GM23338 (cell line): Measurements from ENCODE around the gene NARS2. TPM values are rescaled to one million over a fixed set of nuclear protein-coding genes. Genes with fewer than 3 reads are reported as not detected.

ENCODE experiments used
- ATAC-seq: fragments of 200-7000 bp; cut with Tn5 transposase; 3 replicates; pipeline ENCODE4 v1.9.1; 2020
- DNase-seq: peaks from one replicate; pipeline ENCODE4 v3.0.0-alpha.2; 2015; ENCODE audit warnings: low spot score
- H2AFZ ChIP-seq: fragments of 200-600 bp; sonication (generic); 2 replicates; pipeline ENCODE4 v1.8.0; 2016; ENCODE audit warnings: antibody characterized with exemption, mild to moderate bottlenecking, moderate library complexity
- H3F3A ChIP-seq: fragments of 200-600 bp; sonication (generic); replicated peaks from 2 replicates; pipeline ENCODE4 v1.8.0; 2017; ENCODE audit warnings: antibody characterized with exemption, mixed run types, low read depth
- H3K27ac ChIP-seq: fragments of 200-600 bp; sonication (generic); 2 replicates; pipeline ENCODE4 v1.6.1; 2016; ENCODE audit warnings: low read depth
- H3K27me3 ChIP-seq: fragments of 200-600 bp; sonication (generic); 2 replicates; pipeline ENCODE4 v1.8.0; 2016; ENCODE audit warnings: mild to moderate bottlenecking, mixed run types, moderate library complexity; ENCODE audit not compliant: insufficient read depth
- H3K36me3 ChIP-seq: fragments of 200-600 bp; sonication (generic); 2 replicates; pipeline ENCODE4 v1.8.0; 2016; ENCODE audit warnings: mild to moderate bottlenecking; ENCODE audit not compliant: insufficient read depth
- H3K4me1 ChIP-seq: fragments of 200-600 bp; sonication (generic); 2 replicates; pipeline ENCODE4 v1.8.0; 2016; ENCODE audit warnings: mild to moderate bottlenecking, moderate library complexity; ENCODE audit not compliant: insufficient read depth
- H3K4me2 ChIP-seq: fragments of 200-600 bp; sonication (generic); 2 replicates; pipeline ENCODE4 v1.7.1; 2017; ENCODE audit warnings: mixed run types
- H3K4me3 ChIP-seq: fragments of 200-600 bp; sonication (generic); 2 replicates; pipeline ENCODE4 v1.6.1; 2016; ENCODE audit warnings: mixed run types
- H3K79me2 ChIP-seq: fragments of 200-600 bp; sonication (generic); replicated peaks from 2 replicates; pipeline ENCODE4 v1.8.0; 2017; ENCODE audit warnings: mild to moderate bottlenecking; ENCODE audit not compliant: insufficient read depth
- H3K9me2 ChIP-seq: fragments of 200-600 bp; sonication (generic); 2 replicates; pipeline ENCODE4 v1.8.0; 2017; ENCODE audit not compliant: insufficient read depth
- H4K20me1 ChIP-seq: fragments of 200-600 bp; sonication (generic); replicated peaks from 2 replicates; pipeline ENCODE4 v1.8.0; 2017; ENCODE audit warnings: mild to moderate bottlenecking; ENCODE audit not compliant: insufficient read depth
- H3K27ac Mint-ChIP-seq: 2 replicates; pipeline ENCODE4 v1.8.0; 2020; ENCODE audit warnings: inconsistent platforms, mild to moderate bottlenecking, moderate library complexity, mixed read lengths
- H3K27me3 Mint-ChIP-seq: 3 replicates; pipeline ENCODE4 v1.8.0; 2022; ENCODE audit warnings: low read depth, mild to moderate bottlenecking, moderate library complexity, mixed read lengths, inconsistent platforms; ENCODE audit not compliant: insufficient read depth, poor library complexity
- H3K36me3 Mint-ChIP-seq: 3 replicates; pipeline ENCODE4 v1.8.0; 2021; ENCODE audit warnings: low read depth, mild to moderate bottlenecking, inconsistent platforms, moderate library complexity, mixed read lengths
- H3K4me1 Mint-ChIP-seq: 3 replicates; pipeline ENCODE4 v1.8.0; 2020; ENCODE audit warnings: mild to moderate bottlenecking, inconsistent platforms, mixed read lengths
- H3K4me3 Mint-ChIP-seq: 3 replicates; pipeline ENCODE4 v1.8.0; 2021; ENCODE audit warnings: moderate library complexity, mild to moderate bottlenecking, inconsistent platforms, mixed read lengths
- H3K9me3 Mint-ChIP-seq: 3 replicates; pipeline ENCODE4 v1.8.0; 2020; ENCODE audit warnings: moderate library complexity, mild to moderate bottlenecking, inconsistent platforms, mixed read lengths
- CREB1 ChIP-seq: fragments of 250-450 bp; sonication (Bioruptor Pico); IDR thresholded peaks from 2 replicates; pipeline ENCODE4 v1.5.0; 2020; ENCODE audit warnings: low read depth, mild to moderate bottlenecking, moderate library complexity
- EZH2 ChIP-seq: fragments of 200-600 bp; sonication (generic); IDR thresholded peaks from one replicate; pipeline ENCODE4 v1.8.0; 2017; ENCODE audit warnings: antibody characterized with exemption, mild to moderate bottlenecking, low read depth; ENCODE audit not compliant: unreplicated experiment
- EZH2phosphoT487 ChIP-seq: fragments of 200-600 bp; sonication (generic); IDR thresholded peaks from one replicate; pipeline ENCODE4 v1.8.1; 2018; ENCODE audit warnings: antibody characterized with exemption; ENCODE audit not compliant: unreplicated experiment
- JUNB ChIP-seq: IDR thresholded peaks from one replicate; pipeline ENCODE4 v1.6.1; 2016; ENCODE audit warnings: antibody characterized with exemption; ENCODE audit not compliant: unreplicated experiment
- NANOG ChIP-seq: IDR thresholded peaks from 2 replicates; pipeline ENCODE4 v1.6.1; 2016; ENCODE audit warnings: antibody characterized with exemption, borderline replicate concordance
- POLR2AphosphoS5 ChIP-seq: IDR thresholded peaks from 2 replicates; pipeline ENCODE4 v1.6.1; 2016; ENCODE audit warnings: antibody characterized with exemption, low read depth
- STAT1 ChIP-seq: IDR thresholded peaks from one replicate; pipeline ENCODE4 v1.6.1; 2016; ENCODE audit warnings: antibody characterized with exemption; ENCODE audit not compliant: unreplicated experiment
- ZNF114 ChIP-seq: fragments of 250-450 bp; sonication (Bioruptor Pico); IDR thresholded peaks from 2 replicates; pipeline ENCODE4 v1.5.0; 2020; ENCODE audit warnings: mild to moderate bottlenecking, moderate library complexity
- ZNF331 ChIP-seq: fragments of 250-450 bp; sonication (Bioruptor Pico); IDR thresholded peaks from 2 replicates; pipeline ENCODE4 v1.5.0; 2020; ENCODE audit warnings: low read depth, mild to moderate bottlenecking, moderate library complexity
- polyA plus RNA-seq: library from polyadenylated mRNA; unstranded; fragments of >200 nt; fragmentation: Nextera tagmentation; extraction: Ambion mirVana; gene quantifications from 2 replicates; pipeline ENCODE4 v1.2.1, GENCODE V29; 2016
- total RNA-seq: library from RNA; depleted of rRNA; stranded (reverse); fragments of >200 nt; shearing (Covaris generic); gene quantifications from 2 replicates; pipeline ENCODE4 v1.2.3, GENCODE V29; 2014
- TF ChIP-seq, protein P1 (sequence below): fragments of 250-450 bp; sonication (Bioruptor Pico); IDR thresholded peaks from 2 replicates; pipeline ENCODE4 v1.5.0; 2020; ENCODE audit warnings: mild to moderate bottlenecking, moderate library complexity
- TF ChIP-seq, protein P2 (sequence below): IDR thresholded peaks from 2 replicates; pipeline ENCODE4 v1.6.1; 2016; ENCODE audit warnings: antibody characterized with exemption
- TF ChIP-seq, protein P3 (sequence below): IDR thresholded peaks from one replicate; pipeline ENCODE4 v1.6.1; 2018; ENCODE audit warnings: antibody characterized with exemption; ENCODE audit not compliant: unreplicated experiment
- TF ChIP-seq, protein P4 (sequence below), 2 experiments: fragments of 200-600 bp in 1 of 2; sonication (generic) in 1 of 2; conservative IDR thresholded peaks; 2 replicates each; pipeline versions ENCODE4 v1.5.1 to v1.6.1; 2016 to 2017; ENCODE audit warnings: antibody characterized with exemption in 2 of 2, low read depth in 2 of 2, mild to moderate bottlenecking in 2 of 2, moderate library complexity in 1 of 2

Gene NARS2
- total and polyA plus RNA-seq, 2 experiments from 2014 or later: 45.7 to 62.0 TPM

DNA sequence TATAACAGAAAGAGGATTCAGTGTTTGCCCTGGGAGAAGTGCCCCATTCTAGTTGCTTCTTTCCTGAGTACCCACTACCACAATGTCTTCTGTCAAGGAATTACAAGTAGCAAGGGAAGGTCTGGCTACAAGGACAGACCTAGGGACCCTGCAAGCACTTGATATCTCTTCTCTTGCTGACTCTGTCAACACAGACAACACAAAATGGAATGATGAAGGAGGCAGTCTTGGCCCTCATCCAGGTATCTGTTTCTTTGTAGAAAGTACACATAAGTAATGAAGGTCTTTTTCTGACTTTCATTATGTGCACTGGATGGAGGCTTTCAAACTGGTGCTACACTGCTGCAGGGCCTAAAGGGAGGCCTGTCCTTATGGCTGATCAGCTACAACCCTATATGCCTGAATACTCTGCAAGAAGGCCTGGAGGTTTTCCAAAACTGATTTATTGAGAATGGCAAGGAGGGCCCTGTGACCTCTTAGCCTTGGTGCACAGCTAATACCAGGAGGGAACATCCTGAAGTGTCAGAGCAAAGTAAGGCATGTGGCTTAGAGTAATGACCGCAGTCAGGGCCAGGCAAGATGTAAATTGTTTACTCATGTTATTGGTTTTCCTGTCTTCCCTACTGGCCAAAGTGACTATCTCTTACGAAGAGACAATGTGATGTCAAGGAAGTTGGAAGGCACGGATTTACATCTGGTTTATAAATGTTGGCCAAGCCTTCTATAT is 188.3 kb downstream of the NARS2 start:
- H3K4me2 ChIP-seq: no peak overlapping the region
- H4K20me1 ChIP-seq: no peaks in the 10 kb centered on the region
- TF ChIP-seq CREB1 (CRISPR knock-in tag) (no peak), ZNF114 (CRISPR knock-in tag) (no peak), ZNF331 (CRISPR knock-in tag) (no peak), POLR2AphosphoS5 (no peak), EZH2 (no peak), STAT1 (no peak), NANOG (no peak), JUNB (no peak), EZH2phosphoT487 (no peak)
- TF ChIP-seq, protein P1, sequence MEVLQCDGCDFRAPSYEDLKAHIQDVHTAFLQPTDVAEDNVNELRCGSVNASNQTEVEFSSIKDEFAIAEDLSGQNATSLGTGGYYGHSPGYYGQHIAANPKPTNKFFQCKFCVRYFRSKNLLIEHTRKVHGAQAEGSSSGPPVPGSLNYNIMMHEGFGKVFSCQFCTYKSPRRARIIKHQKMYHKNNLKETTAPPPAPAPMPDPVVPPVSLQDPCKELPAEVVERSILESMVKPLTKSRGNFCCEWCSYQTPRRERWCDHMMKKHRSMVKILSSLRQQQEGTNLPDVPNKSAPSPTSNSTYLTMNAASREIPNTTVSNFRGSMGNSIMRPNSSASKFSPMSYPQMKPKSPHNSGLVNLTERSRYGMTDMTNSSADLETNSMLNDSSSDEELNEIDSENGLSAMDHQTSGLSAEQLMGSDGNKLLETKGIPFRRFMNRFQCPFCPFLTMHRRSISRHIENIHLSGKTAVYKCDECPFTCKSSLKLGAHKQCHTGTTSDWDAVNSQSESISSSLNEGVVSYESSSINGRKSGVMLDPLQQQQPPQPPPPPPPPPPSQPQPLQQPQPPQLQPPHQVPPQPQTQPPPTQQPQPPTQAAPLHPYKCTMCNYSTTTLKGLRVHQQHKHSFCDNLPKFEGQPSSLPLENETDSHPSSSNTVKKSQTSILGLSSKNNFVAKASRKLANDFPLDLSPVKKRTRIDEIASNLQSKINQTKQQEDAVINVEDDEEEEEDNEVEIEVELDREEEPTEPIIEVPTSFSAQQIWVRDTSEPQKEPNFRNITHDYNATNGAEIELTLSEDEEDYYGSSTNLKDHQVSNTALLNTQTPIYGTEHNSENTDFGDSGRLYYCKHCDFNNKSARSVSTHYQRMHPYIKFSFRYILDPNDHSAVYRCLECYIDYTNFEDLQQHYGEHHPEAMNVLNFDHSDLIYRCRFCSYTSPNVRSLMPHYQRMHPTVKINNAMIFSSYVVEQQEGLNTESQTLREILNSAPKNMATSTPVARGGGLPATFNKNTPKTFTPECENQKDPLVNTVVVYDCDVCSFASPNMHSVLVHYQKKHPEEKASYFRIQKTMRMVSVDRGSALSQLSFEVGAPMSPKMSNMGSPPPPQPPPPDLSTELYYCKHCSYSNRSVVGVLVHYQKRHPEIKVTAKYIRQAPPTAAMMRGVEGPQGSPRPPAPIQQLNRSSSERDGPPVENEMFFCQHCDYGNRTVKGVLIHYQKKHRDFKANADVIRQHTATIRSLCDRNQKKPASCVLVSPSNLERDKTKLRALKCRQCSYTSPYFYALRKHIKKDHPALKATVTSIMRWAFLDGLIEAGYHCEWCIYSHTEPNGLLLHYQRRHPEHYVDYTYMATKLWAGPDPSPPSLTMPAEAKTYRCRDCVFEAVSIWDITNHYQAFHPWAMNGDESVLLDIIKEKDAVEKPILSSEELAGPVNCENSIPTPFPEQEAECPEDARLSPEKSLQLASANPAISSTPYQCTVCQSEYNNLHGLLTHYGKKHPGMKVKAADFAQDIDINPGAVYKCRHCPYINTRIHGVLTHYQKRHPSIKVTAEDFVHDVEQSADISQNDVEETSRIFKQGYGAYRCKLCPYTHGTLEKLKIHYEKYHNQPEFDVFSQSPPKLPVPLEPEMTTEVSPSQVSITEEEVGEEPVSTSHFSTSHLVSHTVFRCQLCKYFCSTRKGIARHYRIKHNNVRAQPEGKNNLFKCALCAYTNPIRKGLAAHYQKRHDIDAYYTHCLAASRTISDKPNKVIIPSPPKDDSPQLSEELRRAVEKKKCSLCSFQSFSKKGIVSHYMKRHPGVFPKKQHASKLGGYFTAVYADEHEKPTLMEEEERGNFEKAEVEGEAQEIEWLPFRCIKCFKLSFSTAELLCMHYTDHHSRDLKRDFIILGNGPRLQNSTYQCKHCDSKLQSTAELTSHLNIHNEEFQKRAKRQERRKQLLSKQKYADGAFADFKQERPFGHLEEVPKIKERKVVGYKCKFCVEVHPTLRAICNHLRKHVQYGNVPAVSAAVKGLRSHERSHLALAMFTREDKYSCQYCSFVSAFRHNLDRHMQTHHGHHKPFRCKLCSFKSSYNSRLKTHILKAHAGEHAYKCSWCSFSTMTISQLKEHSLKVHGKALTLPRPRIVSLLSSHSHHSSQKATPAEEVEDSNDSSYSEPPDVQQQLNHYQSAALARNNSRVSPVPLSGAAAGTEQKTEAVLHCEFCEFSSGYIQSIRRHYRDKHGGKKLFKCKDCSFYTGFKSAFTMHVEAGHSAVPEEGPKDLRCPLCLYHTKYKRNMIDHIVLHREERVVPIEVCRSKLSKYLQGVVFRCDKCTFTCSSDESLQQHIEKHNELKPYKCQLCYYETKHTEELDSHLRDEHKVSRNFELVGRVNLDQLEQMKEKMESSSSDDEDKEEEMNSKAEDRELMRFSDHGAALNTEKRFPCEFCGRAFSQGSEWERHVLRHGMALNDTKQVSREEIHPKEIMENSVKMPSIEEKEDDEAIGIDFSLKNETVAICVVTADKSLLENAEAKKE (CRISPR knock-in tag): no peak
- TF ChIP-seq, protein P2, sequence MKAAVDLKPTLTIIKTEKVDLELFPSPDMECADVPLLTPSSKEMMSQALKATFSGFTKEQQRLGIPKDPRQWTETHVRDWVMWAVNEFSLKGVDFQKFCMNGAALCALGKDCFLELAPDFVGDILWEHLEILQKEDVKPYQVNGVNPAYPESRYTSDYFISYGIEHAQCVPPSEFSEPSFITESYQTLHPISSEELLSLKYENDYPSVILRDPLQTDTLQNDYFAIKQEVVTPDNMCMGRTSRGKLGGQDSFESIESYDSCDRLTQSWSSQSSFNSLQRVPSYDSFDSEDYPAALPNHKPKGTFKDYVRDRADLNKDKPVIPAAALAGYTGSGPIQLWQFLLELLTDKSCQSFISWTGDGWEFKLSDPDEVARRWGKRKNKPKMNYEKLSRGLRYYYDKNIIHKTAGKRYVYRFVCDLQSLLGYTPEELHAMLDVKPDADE: no peak
- TF ChIP-seq, protein P3, sequence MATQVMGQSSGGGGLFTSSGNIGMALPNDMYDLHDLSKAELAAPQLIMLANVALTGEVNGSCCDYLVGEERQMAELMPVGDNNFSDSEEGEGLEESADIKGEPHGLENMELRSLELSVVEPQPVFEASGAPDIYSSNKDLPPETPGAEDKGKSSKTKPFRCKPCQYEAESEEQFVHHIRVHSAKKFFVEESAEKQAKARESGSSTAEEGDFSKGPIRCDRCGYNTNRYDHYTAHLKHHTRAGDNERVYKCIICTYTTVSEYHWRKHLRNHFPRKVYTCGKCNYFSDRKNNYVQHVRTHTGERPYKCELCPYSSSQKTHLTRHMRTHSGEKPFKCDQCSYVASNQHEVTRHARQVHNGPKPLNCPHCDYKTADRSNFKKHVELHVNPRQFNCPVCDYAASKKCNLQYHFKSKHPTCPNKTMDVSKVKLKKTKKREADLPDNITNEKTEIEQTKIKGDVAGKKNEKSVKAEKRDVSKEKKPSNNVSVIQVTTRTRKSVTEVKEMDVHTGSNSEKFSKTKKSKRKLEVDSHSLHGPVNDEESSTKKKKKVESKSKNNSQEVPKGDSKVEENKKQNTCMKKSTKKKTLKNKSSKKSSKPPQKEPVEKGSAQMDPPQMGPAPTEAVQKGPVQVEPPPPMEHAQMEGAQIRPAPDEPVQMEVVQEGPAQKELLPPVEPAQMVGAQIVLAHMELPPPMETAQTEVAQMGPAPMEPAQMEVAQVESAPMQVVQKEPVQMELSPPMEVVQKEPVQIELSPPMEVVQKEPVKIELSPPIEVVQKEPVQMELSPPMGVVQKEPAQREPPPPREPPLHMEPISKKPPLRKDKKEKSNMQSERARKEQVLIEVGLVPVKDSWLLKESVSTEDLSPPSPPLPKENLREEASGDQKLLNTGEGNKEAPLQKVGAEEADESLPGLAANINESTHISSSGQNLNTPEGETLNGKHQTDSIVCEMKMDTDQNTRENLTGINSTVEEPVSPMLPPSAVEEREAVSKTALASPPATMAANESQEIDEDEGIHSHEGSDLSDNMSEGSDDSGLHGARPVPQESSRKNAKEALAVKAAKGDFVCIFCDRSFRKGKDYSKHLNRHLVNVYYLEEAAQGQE: no peak
- TF ChIP-seq, protein P4, sequence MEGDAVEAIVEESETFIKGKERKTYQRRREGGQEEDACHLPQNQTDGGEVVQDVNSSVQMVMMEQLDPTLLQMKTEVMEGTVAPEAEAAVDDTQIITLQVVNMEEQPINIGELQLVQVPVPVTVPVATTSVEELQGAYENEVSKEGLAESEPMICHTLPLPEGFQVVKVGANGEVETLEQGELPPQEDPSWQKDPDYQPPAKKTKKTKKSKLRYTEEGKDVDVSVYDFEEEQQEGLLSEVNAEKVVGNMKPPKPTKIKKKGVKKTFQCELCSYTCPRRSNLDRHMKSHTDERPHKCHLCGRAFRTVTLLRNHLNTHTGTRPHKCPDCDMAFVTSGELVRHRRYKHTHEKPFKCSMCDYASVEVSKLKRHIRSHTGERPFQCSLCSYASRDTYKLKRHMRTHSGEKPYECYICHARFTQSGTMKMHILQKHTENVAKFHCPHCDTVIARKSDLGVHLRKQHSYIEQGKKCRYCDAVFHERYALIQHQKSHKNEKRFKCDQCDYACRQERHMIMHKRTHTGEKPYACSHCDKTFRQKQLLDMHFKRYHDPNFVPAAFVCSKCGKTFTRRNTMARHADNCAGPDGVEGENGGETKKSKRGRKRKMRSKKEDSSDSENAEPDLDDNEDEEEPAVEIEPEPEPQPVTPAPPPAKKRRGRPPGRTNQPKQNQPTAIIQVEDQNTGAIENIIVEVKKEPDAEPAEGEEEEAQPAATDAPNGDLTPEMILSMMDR (conservative IDR thresholded peaks at IDR 0.05; ENCODE audit: low read depth in 2 of 2): no peak
- no peak for DNase-seq
- Mint-ChIP-seq H3K27ac (no peak overlapping the region), H3K36me3 (peaks cover 9% of the 10 kb centered on the region), H3K4me1 (peaks cover 5% of the 10 kb centered on the region; the same call in 2 of the 3 replicates), H3K9me3 (peaks cover 11% of the 10 kb centered on the region; the same call in 1 of the 3 replicates), H3K4me3 (no peak overlapping the region), H3K27me3 (no peaks in the 10 kb centered on the region)
- no peaks in the 10 kb centered on the region for H3K36me3 ChIP-seq
- H3K27me3 ChIP-seq: no peaks in the 10 kb centered on the region
- H3K4me1 ChIP-seq: peaks cover 8% of the 10 kb centered on the region; the same call in 1 of the 2 replicates
- no peak overlapping the region for H2AFZ ChIP-seq
- H3K79me2 ChIP-seq: no peaks in the 10 kb centered on the region; the same call in 1 of the 2 replicates
- no peaks in the 10 kb centered on the region for H3F3A ChIP-seq
- H3K4me3 ChIP-seq: no peak overlapping the region
- ATAC-seq: no peak
- no peaks in the 10 kb centered on the region for H3K9me2 ChIP-seq
- no peak overlapping the region for H3K27ac ChIP-seq
